CD4-positive, alpha-beta memory T cell (primary cell): ENCODE data around the gene KIAA1614. TPM values are rescaled to one million over a fixed set of nuclear protein-coding genes. Genes with fewer than 3 reads are reported as not detected.
"Not testable (repeated sequence)": the region's sequence is repeated elsewhere in the genome, so short reads cannot be mapped to it uniquely, and the experiment has no call there.

Experiments used
- CTCF ChIA-PET: fragments of 350-600 bp; sonication (Branson Sonifier 250); formaldehyde crosslinking; loops from one replicate; lab custom pipeline; 2021; ENCODE audit warnings: inconsistent platforms; ENCODE audit not compliant: partially characterized antibody; lab: Charles Lee
- POLR2A ChIA-PET: fragments of 350-600 bp; sonication (Branson Sonifier 250); formaldehyde crosslinking; loops from one replicate; lab custom pipeline; 2021; ENCODE audit not compliant: partially characterized antibody; lab: Charles Lee
- DNase-seq, 5 donors: peaks; one replicate each; pipeline versions ENCODE4 v3.0.0 to v3.0.0-alpha.2; 2020 to 2022; ENCODE audit warnings: mixed read lengths in 1 of 5
- H3K27ac ChIP-seq: one replicate; pipeline ENCODE4 v1.7.0; 2013; ENCODE audit warnings: low read depth, low read length
- H3K27me3 ChIP-seq: 2 replicates; pipeline ENCODE4 v1.7.0; 2013; ENCODE audit warnings: mild to moderate bottlenecking, low read length, moderate library complexity; ENCODE audit not compliant: insufficient read depth
- H3K36me3 ChIP-seq: 2 replicates; pipeline ENCODE4 v1.7.0; 2013; ENCODE audit warnings: mild to moderate bottlenecking, low read length, moderate library complexity; ENCODE audit not compliant: insufficient read depth
- H3K4me1 ChIP-seq: 2 replicates; pipeline ENCODE4 v1.7.0; 2013; ENCODE audit warnings: mild to moderate bottlenecking, low read length, moderate library complexity; ENCODE audit not compliant: insufficient read depth
- H3K4me3 ChIP-seq, 2 donors: one replicate each; pipeline ENCODE4 v1.7.0; 2013; ENCODE audit warnings: low read length in 2 of 2, mild to moderate bottlenecking in 1 of 2
- H3K9me3 ChIP-seq, 2 donors: one replicate each; pipeline ENCODE4 v1.7.0; 2013; ENCODE audit warnings: low read length in 2 of 2, control low read depth in 1 of 2; ENCODE audit not compliant: control insufficient read depth in 1 of 2
- H3K27ac Mint-ChIP-seq, 7 donors: one replicate each; pipeline ENCODE4 v1.8.0; 2020 to 2021; ENCODE audit warnings: mixed read lengths in 7 of 7, mild to moderate bottlenecking in 6 of 7, inconsistent platforms in 3 of 7, moderate library complexity in 3 of 7
- H3K27me3 Mint-ChIP-seq, 2 donors: one replicate each; pipeline ENCODE4 v1.8.0; 2020 to 2021; ENCODE audit warnings: mixed read lengths in 2 of 2
- H3K36me3 Mint-ChIP-seq, 2 donors: one replicate each; pipeline ENCODE4 v1.8.0; 2020 to 2021; ENCODE audit warnings: mixed read lengths in 2 of 2, inconsistent platforms in 1 of 2, mild to moderate bottlenecking in 1 of 2
- H3K4me1 Mint-ChIP-seq, 4 donors: one replicate each; pipeline ENCODE4 v1.8.0; 2020 to 2021; ENCODE audit warnings: mixed read lengths in 4 of 4, mild to moderate bottlenecking in 1 of 4
- H3K4me3 Mint-ChIP-seq, 8 donors: one replicate each; pipeline ENCODE4 v1.8.0; 2020 to 2021; ENCODE audit warnings: mixed read lengths in 8 of 8, mild to moderate bottlenecking in 7 of 8, moderate library complexity in 6 of 8, inconsistent platforms in 3 of 8
- H3K9me3 Mint-ChIP-seq, 8 donors: one replicate each; pipeline ENCODE4 v1.8.0; 2020 to 2021; ENCODE audit warnings: mixed read lengths in 8 of 8, mild to moderate bottlenecking in 5 of 8, inconsistent platforms in 3 of 8, moderate library complexity in 1 of 8
- intact Hi-C: fragments of 100-400 bp; cut with micrococcal nuclease; formaldehyde crosslinking; loops from one replicate; pipeline ENCODE4 v1.15.1; 2023
- polyA plus RNA-seq, 2 donors: library from polyadenylated mRNA; unstranded; fragments of 300-500 nt; fragmentation: Illumina TruSeq; gene quantifications; one replicate each; pipeline ENCODE4 v1.2.3, GENCODE V29; 2021
- total RNA-seq, 2 experiments: library from RNA; stranded (reverse); gene quantifications; one replicate each; pipeline ENCODE4 v1.2.3, GENCODE V29; 2021

The KIAA1614 gene
- total and polyA plus RNA-seq, 4 experiments from 2014 or later = 0.12 to 0.61 TPM; not detected in 2

DNA sequence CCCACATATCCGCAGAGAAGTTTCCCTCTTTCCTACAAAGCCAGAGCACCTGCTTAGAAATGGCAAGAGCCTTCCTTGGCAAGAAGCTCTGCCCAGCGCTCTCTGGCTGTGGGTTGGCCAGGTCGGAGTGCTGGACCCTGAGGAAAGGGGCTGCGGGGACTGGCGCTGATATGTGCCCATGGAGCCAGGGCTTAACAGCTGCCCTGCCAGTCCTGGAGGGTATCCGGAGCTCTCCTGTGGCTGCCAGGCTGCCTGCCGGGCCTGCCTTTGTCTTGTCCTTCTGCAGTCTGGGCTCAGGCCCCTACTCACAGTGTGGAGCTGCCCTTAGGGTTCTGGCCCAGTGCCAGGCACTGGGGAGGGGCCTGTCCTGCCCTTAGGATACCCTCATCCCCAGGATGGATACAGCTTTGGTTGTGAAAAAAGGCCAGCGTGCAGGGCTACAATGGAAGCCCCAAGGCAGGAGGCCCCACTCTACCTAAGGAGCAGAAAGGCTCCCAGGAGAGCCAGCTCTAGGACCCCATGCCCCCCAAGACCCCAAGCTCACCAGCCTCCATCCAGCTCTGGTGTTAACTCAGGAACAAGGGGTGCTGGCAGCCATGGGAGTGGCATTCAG is 43.4 kb downstream of the KIAA1614 start:
- Mint-ChIP-seq H3K4me3 (peak overlapping the region in 3 of 8 donors; percentile 5 to 65 (median 63)), H3K9me3 (no peaks in the 10 kb centered on the region), H3K27ac (no peak overlapping the region), H3K36me3 (peaks cover 17 to 19% of the 10 kb centered on the region in 2 donors), H3K4me1 (peaks cover 1 to 18% (median 7%) of the 10 kb centered on the region in 4 donors), H3K27me3 (no peaks in the 10 kb centered on the region)
- ChIA-PET CTCF (no interaction called here), POLR2A (no interaction called here)
- no peaks in the 10 kb centered on the region for H3K36me3 ChIP-seq
- no peak overlapping the region for H3K4me3 ChIP-seq
- intact Hi-C loops = no loop called here
- no peaks in the 10 kb centered on the region for H3K27me3 ChIP-seq
- no peak overlapping the region for H3K27ac ChIP-seq
- no peak for DNase-seq
- H3K4me1 ChIP-seq = no peaks in the 10 kb centered on the region
- H3K9me3 ChIP-seq = no peaks in the 10 kb centered on the region

DNA sequence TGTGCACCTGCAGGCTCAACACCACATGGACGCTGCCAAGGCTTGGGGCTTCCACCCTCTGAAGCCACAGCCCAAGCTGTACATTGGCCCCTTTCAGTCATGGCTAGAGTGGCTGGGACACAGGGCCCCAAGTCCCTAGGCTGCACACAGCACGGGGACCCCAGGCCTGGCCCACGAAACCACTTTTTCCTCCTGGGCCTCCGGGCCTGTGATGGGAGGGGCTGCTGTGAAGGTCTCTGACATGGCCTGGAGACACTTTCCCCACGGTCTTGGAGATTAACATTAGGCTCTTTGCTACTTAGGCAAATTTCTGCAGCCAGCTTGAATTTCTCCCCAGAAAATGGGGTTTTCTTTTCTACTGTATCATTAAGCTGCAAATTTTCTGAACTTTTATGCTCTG is 46.9 kb downstream of the KIAA1614 start:
- intact Hi-C loops, H3K27ac ChIP-seq, H3K4me3 ChIP-seq, H3K9me3 ChIP-seq, H3K4me1 ChIP-seq, H3K36me3 ChIP-seq, H3K9me3 Mint-ChIP-seq, H3K27me3 ChIP-seq, H3K27ac Mint-ChIP-seq, H3K4me3 Mint-ChIP-seq, DNase-seq, H3K27me3 Mint-ChIP-seq, CTCF ChIA-PET: not testable (repeated sequence)
- H3K4me1 Mint-ChIP-seq = peaks cover 0 to 10% (median 6%) of the 10 kb centered on the region in 4 donors
- POLR2A ChIA-PET = interaction anchor here (1.1 kb wide), 1 partner anchor 457 kb away, joined by 3 read pairs; the partner anchor contains the start of gene ACBD6
- peaks cover 20 to 21% of the 10 kb centered on the region in 2 donors for H3K36me3 Mint-ChIP-seq

DNA sequence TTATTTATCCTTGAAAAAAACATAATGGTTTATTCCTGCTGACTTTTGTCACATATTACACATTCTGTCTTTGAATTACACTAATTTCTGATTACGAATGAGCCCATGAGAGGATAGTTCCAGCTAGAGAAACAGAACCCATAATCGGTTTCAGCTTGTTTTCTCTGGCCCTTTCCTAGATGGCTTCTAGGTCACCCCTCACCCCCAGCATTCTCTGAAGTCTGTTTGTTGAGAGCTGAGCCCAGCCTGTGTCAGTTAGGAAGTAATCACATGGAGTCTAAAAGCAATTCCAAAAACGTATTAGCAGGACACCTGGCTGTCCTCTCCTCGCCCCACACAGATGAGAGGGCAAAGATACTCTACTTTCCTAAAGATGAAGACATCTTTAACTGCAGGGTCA is 48.9 kb downstream of the KIAA1614 start:
- Mint-ChIP-seq H3K36me3 (peaks cover 25 to 33% of the 10 kb centered on the region in 2 donors), H3K4me3 (no peak overlapping the region), H3K4me1 (peaks cover 0 to 10% (median 2%) of the 10 kb centered on the region in 4 donors), H3K9me3 (no peaks in the 10 kb centered on the region), H3K27me3 (no peaks in the 10 kb centered on the region), H3K27ac (no peak overlapping the region)
- intact Hi-C loops = no loop called here
- no peaks in the 10 kb centered on the region for H3K9me3 ChIP-seq
- no peak overlapping the region for H3K4me3 ChIP-seq
- POLR2A ChIA-PET = no interaction called here
- no peaks in the 10 kb centered on the region for H3K4me1 ChIP-seq
- no peaks in the 10 kb centered on the region for H3K27me3 ChIP-seq
- no peaks in the 10 kb centered on the region for H3K36me3 ChIP-seq
- H3K27ac ChIP-seq = no peak overlapping the region
- CTCF ChIA-PET = no interaction called here
- DNase-seq = no peak

DNA sequence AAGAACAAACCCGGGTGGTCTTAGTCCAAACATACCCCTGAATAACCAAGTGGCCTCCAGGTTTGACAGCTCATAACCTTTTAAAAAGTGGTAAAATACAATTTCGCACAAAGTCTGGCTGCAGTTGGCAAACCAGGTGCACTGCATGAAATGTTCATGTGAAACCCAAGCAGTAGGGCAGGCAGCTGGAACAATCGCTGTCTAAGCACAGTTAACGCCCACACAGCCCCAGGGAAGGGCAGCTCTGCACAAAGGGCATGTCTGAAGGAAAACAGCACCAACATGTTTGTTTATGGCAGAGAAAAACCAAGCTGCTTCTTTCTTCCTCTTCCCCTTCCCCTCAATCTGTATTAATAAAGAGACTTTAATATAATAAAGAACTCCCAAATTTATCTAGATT is 49.5 kb downstream of the KIAA1614 start:
- Mint-ChIP-seq H3K27me3 (no peaks in the 10 kb centered on the region), H3K36me3 (peaks cover 30 to 39% of the 10 kb centered on the region in 2 donors), H3K27ac (peak overlapping the region in 1 of 7 donors; percentile 24), H3K4me3 (no peak overlapping the region), H3K4me1 (peaks cover 0 to 6% (median 2%) of the 10 kb centered on the region in 4 donors), H3K9me3 (no peaks in the 10 kb centered on the region)
- no peak for DNase-seq
- no peaks in the 10 kb centered on the region for H3K4me1 ChIP-seq
- ChIA-PET CTCF (interaction anchor here (1.5 kb wide), 1 partner anchor 9 kb away, joined by 5 read pairs; no protein-coding TSS in a partner anchor), POLR2A (no interaction called here)
- no peaks in the 10 kb centered on the region for H3K36me3 ChIP-seq
- no peaks in the 10 kb centered on the region for H3K9me3 ChIP-seq
- no peak overlapping the region for H3K27ac ChIP-seq
- H3K4me3 ChIP-seq = no peak overlapping the region
- intact Hi-C loops = no loop called here
- H3K27me3 ChIP-seq = no peaks in the 10 kb centered on the region

DNA sequence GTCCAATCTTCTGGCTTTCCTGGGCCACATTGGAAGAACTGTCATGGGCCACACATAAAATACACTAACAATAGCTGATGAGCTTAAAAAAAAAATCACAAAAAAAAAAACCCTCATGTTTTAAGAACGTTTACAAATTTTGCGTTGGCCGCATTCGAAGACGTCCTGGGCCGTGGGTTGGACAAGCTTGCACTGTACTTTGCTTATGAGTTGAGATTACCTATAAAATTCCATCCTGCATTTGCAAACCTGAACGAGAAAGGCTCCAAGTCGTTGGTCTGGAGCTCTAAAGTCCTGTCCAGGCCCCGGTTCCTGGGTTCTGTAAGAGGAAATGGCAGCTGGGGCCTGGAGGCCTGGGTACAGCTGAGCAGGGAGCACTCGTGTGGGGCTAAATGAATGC is 51.4 kb downstream of the KIAA1614 start:
- Histone ChIP-seq H3K27me3 (no peaks in the 10 kb centered on the region), H3K36me3 (no peaks in the 10 kb centered on the region), H3K9me3 (no peaks in the 10 kb centered on the region), H3K27ac (no peak overlapping the region), H3K4me3 (no peak overlapping the region), H3K4me1 (no peaks in the 10 kb centered on the region)
- CTCF ChIA-PET = no interaction called here
- Mint-ChIP-seq H3K9me3 (no peaks in the 10 kb centered on the region), H3K4me1 (peaks cover 2 to 6% (median 3%) of the 10 kb centered on the region in 4 donors), H3K27ac (peak overlapping the region in 2 of 7 donors; percentile 8 to 70), H3K4me3 (no peak overlapping the region), H3K27me3 (no peaks in the 10 kb centered on the region), H3K36me3 (peaks cover 28 to 39% of the 10 kb centered on the region in 2 donors)
- no peak for DNase-seq
- intact Hi-C loops = no loop called here
- POLR2A ChIA-PET = no interaction called here

DNA sequence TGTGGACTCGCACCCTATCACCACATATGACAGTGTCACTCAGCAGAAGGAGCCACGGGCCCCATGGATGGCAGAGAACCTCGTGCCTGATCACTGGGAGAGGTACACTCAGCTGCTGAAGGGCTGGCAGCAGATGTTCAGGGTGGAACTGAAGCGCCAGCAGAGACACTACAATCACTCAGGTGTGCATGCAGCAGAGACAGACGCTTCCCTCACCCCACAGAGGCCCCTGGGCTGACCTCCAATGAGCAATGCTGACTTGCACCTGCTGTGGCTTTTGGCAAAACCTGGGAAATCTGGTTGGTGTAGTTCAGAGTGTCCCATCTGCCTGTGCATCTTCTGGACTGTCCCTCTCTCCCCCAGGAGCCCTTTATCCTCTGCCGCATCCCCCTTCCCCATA is 51.9 kb downstream of the KIAA1614 start:
- Mint-ChIP-seq H3K27me3 (no peaks in the 10 kb centered on the region), H3K4me3 (no peak overlapping the region), H3K36me3 (peaks cover 33 to 44% of the 10 kb centered on the region in 2 donors), H3K27ac (peak overlapping the region in 1 of 7 donors; percentile 8), H3K9me3 (no peaks in the 10 kb centered on the region), H3K4me1 (peaks cover 3 to 6% (median 3%) of the 10 kb centered on the region in 4 donors)
- Histone ChIP-seq H3K4me3 (no peak overlapping the region), H3K9me3 (no peaks in the 10 kb centered on the region), H3K4me1 (no peaks in the 10 kb centered on the region), H3K36me3 (no peaks in the 10 kb centered on the region), H3K27ac (no peak overlapping the region), H3K27me3 (no peaks in the 10 kb centered on the region)
- no peak for DNase-seq
- intact Hi-C loops = no loop called here
- POLR2A ChIA-PET = no interaction called here
- CTCF ChIA-PET = no interaction called here

DNA sequence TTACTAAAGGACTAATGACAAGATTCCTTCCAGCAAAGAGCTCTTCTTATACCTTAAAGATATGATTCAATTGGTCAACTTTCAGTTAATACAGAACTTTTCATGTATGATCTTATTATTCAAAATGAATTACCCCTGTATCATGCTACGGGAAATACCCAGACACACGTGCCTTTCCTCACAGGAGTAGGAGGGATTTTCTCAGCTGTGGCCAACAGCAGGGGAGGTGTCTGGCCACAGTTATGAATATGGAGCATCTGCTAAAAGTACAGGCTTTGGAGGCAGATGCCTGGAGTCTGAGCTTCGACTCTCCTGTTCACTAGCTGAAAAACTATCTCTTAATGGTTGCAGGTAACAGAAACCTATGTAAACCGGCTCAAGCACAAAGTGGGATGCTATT is 53.6 kb downstream of the KIAA1614 start:
- H3K9me3 Mint-ChIP-seq = no peaks in the 10 kb centered on the region

More for the DNA sequence above, 53.6 kb downstream of the KIAA1614 start:
- Histone ChIP-seq H3K4me3 (no peak overlapping the region), H3K4me1 (no peaks in the 10 kb centered on the region), H3K9me3 (no peaks in the 10 kb centered on the region), H3K36me3 (peaks cover 7% of the 10 kb centered on the region), H3K27me3 (no peaks in the 10 kb centered on the region), H3K27ac (no peak overlapping the region)
- ChIA-PET POLR2A (no interaction called here), CTCF (interaction anchor here (1.0 kb wide), 1 partner anchor 12 kb away, joined by 3 read pairs; no protein-coding TSS in a partner anchor)
- DNase-seq = no peak
- no peak overlapping the region for H3K4me3 Mint-ChIP-seq
- H3K27ac Mint-ChIP-seq = peak overlapping the region in 2 of 7 donors; percentile 7 to 34
- peaks cover 3 to 8% (median 4%) of the 10 kb centered on the region in 4 donors for H3K4me1 Mint-ChIP-seq
- no peaks in the 10 kb centered on the region for H3K27me3 Mint-ChIP-seq
- intact Hi-C loops = no loop called here
- peaks cover 34 to 52% of the 10 kb centered on the region in 2 donors for H3K36me3 Mint-ChIP-seq
